SH-SY5Y (cell line): Measurements from ENCODE around the gene PTCH1.

ENCODE experiments used
- GATA2 ChIP-seq: IDR thresholded peaks from 2 replicates; pipeline ENCODE4 v1.6.1; 2011; ENCODE audit warnings: mild to moderate bottlenecking, low read depth, low read length
- GATA3 ChIP-seq: IDR thresholded peaks from 2 replicates; pipeline ENCODE4 v1.6.1; 2011; ENCODE audit warnings: low read depth, mild to moderate bottlenecking, low read length, moderate library complexity

The PTCH1 gene

GRCh38 chr9:95499046-95499676 lies 17.6 kb downstream of the PTCH1 start:
- no peak for TF ChIP-seq GATA2
- TF ChIP-seq GATA3: no peak

- TF ChIP-seq GATA2 (no peak), GATA3 (no peak)
Observed at GRCh38 chr9:95498641-95499040, 18.1 kb downstream of the PTCH1 start.

- TF ChIP-seq GATA3: no peak
- no peak for TF ChIP-seq GATA2
Observed at GRCh38 chr9:95497772-95498171, 19.0 kb downstream of the PTCH1 start.

GRCh38 chr9:95496687-95497086 lies 20.1 kb downstream of the PTCH1 start:
- TF ChIP-seq GATA2 (no peak), GATA3 (no peak)

- no peak for TF ChIP-seq GATA3
- no peak for TF ChIP-seq GATA2
Observed at GRCh38 chr9:95495961-95496360, 20.8 kb downstream of the PTCH1 start.

GRCh38 chr9:95495529-95495928 lies 21.2 kb downstream of the PTCH1 start:
- no peak for TF ChIP-seq GATA3
- TF ChIP-seq GATA2: no peak

- TF ChIP-seq GATA3 (no peak), GATA2 (no peak)
Observed at GRCh38 chr9:95494416-95495371, 22.1 kb downstream of the PTCH1 start.

GRCh38 chr9:95494022-95494415 lies 22.8 kb downstream of the PTCH1 start:
- TF ChIP-seq GATA2 (peak; percentile 89), GATA3 (no peak)

GRCh38 chr9:95493402-95493801 lies 23.4 kb downstream of the PTCH1 start:
- TF ChIP-seq GATA3 (no peak), GATA2 (no peak)

- TF ChIP-seq GATA3: no peak
- TF ChIP-seq GATA2: no peak
Observed at GRCh38 chr9:95491543-95492320, 25.0 kb downstream of the PTCH1 start.

GRCh38 chr9:95488954-95489353 lies 27.8 kb downstream of the PTCH1 start:
- no peak for TF ChIP-seq GATA2
- TF ChIP-seq GATA3: no peak

- no peak for TF ChIP-seq GATA3
- no peak for TF ChIP-seq GATA2
Observed at GRCh38 chr9:95486318-95486717, 30.5 kb downstream of the PTCH1 start.

GRCh38 chr9:95484225-95484624 lies 32.5 kb downstream of the PTCH1 start:
- TF ChIP-seq GATA3: no peak
- TF ChIP-seq GATA2: no peak

- TF ChIP-seq GATA2: no peak
- no peak for TF ChIP-seq GATA3
Observed at GRCh38 chr9:95483431-95483830, 33.3 kb downstream of the PTCH1 start.
